CD14-positive monocyte (primary cell): ENCODE results near the gene KRTCAP3. TPM values are rescaled to one million over a fixed set of nuclear protein-coding genes. Genes with fewer than 3 reads are reported as not detected.

ENCODE experiments used
- DNase-seq, 3 donors: peaks; one replicate each; pipeline ENCODE4 v3.0.0-alpha.2; 2011 to 2022
- H2AFZ ChIP-seq: 2 replicates; pipeline ENCODE4 v1.6.0; 2012; ENCODE audit warnings: mild to moderate bottlenecking, low read depth, low read length, inconsistent platforms; ENCODE audit not compliant: insufficient read depth, poor library complexity, severe bottlenecking
- H3K27ac ChIP-seq, 2 donors: 1 replicate in 1 of 2; 2 replicates in 1 of 2; pipeline ENCODE4 v1.5.1; 2012 to 2013; ENCODE audit warnings: low read length in 2 of 2, control low read depth in 1 of 2, inconsistent platforms in 1 of 2, low read depth in 1 of 2, mild to moderate bottlenecking in 1 of 2
- H3K27me3 ChIP-seq, 2 donors: one replicate each; pipeline versions ENCODE4 v1.6.0 to v1.6.1; 2011 to 2013; ENCODE audit warnings: low read length in 2 of 2; ENCODE audit not compliant: control insufficient read depth in 2 of 2, insufficient read depth in 2 of 2
- H3K36me3 ChIP-seq, 2 donors: replicated peaks in 1 of 2; 1 replicate in 1 of 2; 2 replicates in 1 of 2; pipeline versions ENCODE4 v1.5.1 to v1.6.1; 2012 to 2013; ENCODE audit warnings: low read length in 2 of 2, control low read depth in 1 of 2, inconsistent platforms in 1 of 2, mild to moderate bottlenecking in 1 of 2; ENCODE audit not compliant: insufficient read depth in 2 of 2, control insufficient read depth in 1 of 2
- H3K4me1 ChIP-seq, 2 donors: 1 replicate in 1 of 2; 2 replicates in 1 of 2; pipeline versions ENCODE4 v1.5.1 to v1.6.1; 2012 to 2013; ENCODE audit warnings: low read length in 2 of 2, control low read depth in 1 of 2, inconsistent platforms in 1 of 2, mild to moderate bottlenecking in 1 of 2, moderate library complexity in 1 of 2; ENCODE audit not compliant: insufficient read depth in 2 of 2, control insufficient read depth in 1 of 2
- H3K4me2 ChIP-seq: replicated peaks from 2 replicates; pipeline ENCODE3; 2012; ENCODE audit warnings: low read length, moderate library complexity, mild to moderate bottlenecking; ENCODE audit not compliant: poor library complexity, severe bottlenecking; ENCODE audit errors: extremely low read depth
- H3K4me3 ChIP-seq, 3 experiments: fragments of 200-600 bp in 1 of 3; sonication (generic) in 1 of 3; replicated peaks in 1 of 3; 1 replicate in 2 of 3; 2 replicates in 1 of 3; pipeline ENCODE4 v1.5.1; 2011 to 2013; ENCODE audit warnings: low read length in 3 of 3, mild to moderate bottlenecking in 3 of 3, control low read depth in 2 of 3, low read depth in 2 of 3, inconsistent platforms in 1 of 3, moderate library complexity in 1 of 3
- H3K79me2 ChIP-seq: 2 replicates; pipeline ENCODE4 v1.6.0; 2012; ENCODE audit warnings: mild to moderate bottlenecking, control low read depth, inconsistent platforms, low read length, moderate library complexity; ENCODE audit not compliant: insufficient read depth
- H3K9ac ChIP-seq: 2 replicates; pipeline ENCODE4 v1.6.0; 2017; ENCODE audit warnings: low read length, mild to moderate bottlenecking; ENCODE audit not compliant: insufficient read depth, poor library complexity, severe bottlenecking
- H3K9me3 ChIP-seq, 2 donors: replicated peaks in 1 of 2; 1 replicate in 1 of 2; 2 replicates in 1 of 2; pipeline versions ENCODE4 v1.5.1 to v1.6.1; 2012 to 2013; ENCODE audit warnings: low read length in 2 of 2, control low read depth in 1 of 2; ENCODE audit not compliant: control insufficient read depth in 1 of 2, insufficient read depth in 1 of 2
- H4K20me1 ChIP-seq: 2 replicates; pipeline ENCODE4 v1.6.0; 2012; ENCODE audit warnings: mild to moderate bottlenecking, low read length, control low read depth, moderate library complexity; ENCODE audit not compliant: insufficient read depth
- H3K27ac Mint-ChIP-seq, 7 donors: one replicate each; pipeline ENCODE4 v1.8.0; 2020; ENCODE audit warnings: mild to moderate bottlenecking in 7 of 7, mixed read lengths in 7 of 7, moderate library complexity in 6 of 7, inconsistent platforms in 2 of 7
- H3K27me3 Mint-ChIP-seq, 3 donors: one replicate each; pipeline ENCODE4 v1.8.0; 2021 to 2022; ENCODE audit warnings: low read depth in 3 of 3, mild to moderate bottlenecking in 3 of 3, mixed read lengths in 3 of 3, moderate library complexity in 3 of 3, inconsistent platforms in 1 of 3
- H3K36me3 Mint-ChIP-seq, 2 donors: one replicate each; pipeline ENCODE4 v1.8.0; 2020; ENCODE audit warnings: mixed read lengths in 2 of 2, inconsistent platforms in 1 of 2, mild to moderate bottlenecking in 1 of 2
- H3K4me1 Mint-ChIP-seq: one replicate; pipeline ENCODE4 v1.8.0; 2020; ENCODE audit warnings: mild to moderate bottlenecking, mixed read lengths
- H3K4me3 Mint-ChIP-seq, 2 donors: one replicate each; pipeline ENCODE4 v1.8.0; 2020; ENCODE audit warnings: mild to moderate bottlenecking in 2 of 2, mixed read lengths in 2 of 2, moderate library complexity in 1 of 2
- H3K9me3 Mint-ChIP-seq, 7 donors: one replicate each; pipeline ENCODE4 v1.8.0; 2020 to 2022; ENCODE audit warnings: mixed read lengths in 7 of 7, mild to moderate bottlenecking in 6 of 7, moderate library complexity in 6 of 7, inconsistent platforms in 2 of 7
- WGBS: methylation state at CpG from one replicate; pipeline ENCODE4 v1.1.5; 2013; ENCODE audit warnings: missing lambda C conversion rate; ENCODE audit not compliant: insufficient coverage; 5-methylcytosine and 5-hydroxymethylcytosine counted together
- intact Hi-C, 2 donors: fragments of 100-400 bp; cut with micrococcal nuclease; formaldehyde crosslinking; loops; one replicate each; pipeline versions ENCODE4 v1.15.0 to v1.15.1; 2023
- polyA plus RNA-seq, 3 donors: library from polyadenylated mRNA; depleted of rRNA in 1 of 3; unstranded in 2 of 3; stranded (reverse) in 1 of 3; fragments of 300-500 nt in 2 of 3; fragments of >200 nt in 1 of 3; fragmentation: Illumina TruSeq in 2 of 3; gene quantifications; 1 replicate in 2 of 3; 2 replicates in 1 of 3; pipeline ENCODE4 v1.2.3, GENCODE V29; 2012 to 2021
- TF ChIP-seq, protein P1 (sequence below): fragments of 200-600 bp; IDR thresholded peaks from one replicate; pipeline ENCODE4 v1.8.0; 2022; ENCODE audit warnings: antibody characterized with exemption, mild to moderate bottlenecking

Gene KRTCAP3
- polyA plus RNA-seq, 3 donors = 2.5 TPM; not detected in 2

- H3K4me2 ChIP-seq = no peak overlapping the region
- Mint-ChIP-seq H3K27me3 (peaks cover 0 to 2% (median 2%) of the 10 kb centered on the region in 3 donors), H3K9me3 (no peaks in the 10 kb centered on the region), H3K4me1 (peaks cover 2% of the 10 kb centered on the region), H3K27ac (peak overlapping the region in 3 of 7 donors; percentile 7 to 78 (median 65)), H3K36me3 (peaks cover 11 to 38% of the 10 kb centered on the region in 2 donors), H3K4me3 (no peak overlapping the region)
- H3K36me3 ChIP-seq = peaks cover 3 to 22% of the 10 kb centered on the region in 2 donors
- H2AFZ ChIP-seq = no peak overlapping the region
- H3K4me3 ChIP-seq = no peak overlapping the region
- no peaks in the 10 kb centered on the region for H3K4me1 ChIP-seq
- H3K27me3 ChIP-seq = no peaks in the 10 kb centered on the region
- H3K9ac ChIP-seq = no peak overlapping the region
- WGBS = 100% methylated on average over 3 of the region's 5 CpGs
- no peak overlapping the region for H3K27ac ChIP-seq
- H3K9me3 ChIP-seq = no peaks in the 10 kb centered on the region
- intact Hi-C loops = no loop called here
- no peak for DNase-seq
- H4K20me1 ChIP-seq = peaks cover 56% of the 10 kb centered on the region
- TF ChIP-seq, protein P1, sequence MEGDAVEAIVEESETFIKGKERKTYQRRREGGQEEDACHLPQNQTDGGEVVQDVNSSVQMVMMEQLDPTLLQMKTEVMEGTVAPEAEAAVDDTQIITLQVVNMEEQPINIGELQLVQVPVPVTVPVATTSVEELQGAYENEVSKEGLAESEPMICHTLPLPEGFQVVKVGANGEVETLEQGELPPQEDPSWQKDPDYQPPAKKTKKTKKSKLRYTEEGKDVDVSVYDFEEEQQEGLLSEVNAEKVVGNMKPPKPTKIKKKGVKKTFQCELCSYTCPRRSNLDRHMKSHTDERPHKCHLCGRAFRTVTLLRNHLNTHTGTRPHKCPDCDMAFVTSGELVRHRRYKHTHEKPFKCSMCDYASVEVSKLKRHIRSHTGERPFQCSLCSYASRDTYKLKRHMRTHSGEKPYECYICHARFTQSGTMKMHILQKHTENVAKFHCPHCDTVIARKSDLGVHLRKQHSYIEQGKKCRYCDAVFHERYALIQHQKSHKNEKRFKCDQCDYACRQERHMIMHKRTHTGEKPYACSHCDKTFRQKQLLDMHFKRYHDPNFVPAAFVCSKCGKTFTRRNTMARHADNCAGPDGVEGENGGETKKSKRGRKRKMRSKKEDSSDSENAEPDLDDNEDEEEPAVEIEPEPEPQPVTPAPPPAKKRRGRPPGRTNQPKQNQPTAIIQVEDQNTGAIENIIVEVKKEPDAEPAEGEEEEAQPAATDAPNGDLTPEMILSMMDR = no peak
- H3K79me2 ChIP-seq = peaks cover 100% of the 10 kb centered on the region
These were observed 43.2 kb upstream of the KRTCAP3 start for GRCh38 chr2:27398962-27399361.

DNA sequence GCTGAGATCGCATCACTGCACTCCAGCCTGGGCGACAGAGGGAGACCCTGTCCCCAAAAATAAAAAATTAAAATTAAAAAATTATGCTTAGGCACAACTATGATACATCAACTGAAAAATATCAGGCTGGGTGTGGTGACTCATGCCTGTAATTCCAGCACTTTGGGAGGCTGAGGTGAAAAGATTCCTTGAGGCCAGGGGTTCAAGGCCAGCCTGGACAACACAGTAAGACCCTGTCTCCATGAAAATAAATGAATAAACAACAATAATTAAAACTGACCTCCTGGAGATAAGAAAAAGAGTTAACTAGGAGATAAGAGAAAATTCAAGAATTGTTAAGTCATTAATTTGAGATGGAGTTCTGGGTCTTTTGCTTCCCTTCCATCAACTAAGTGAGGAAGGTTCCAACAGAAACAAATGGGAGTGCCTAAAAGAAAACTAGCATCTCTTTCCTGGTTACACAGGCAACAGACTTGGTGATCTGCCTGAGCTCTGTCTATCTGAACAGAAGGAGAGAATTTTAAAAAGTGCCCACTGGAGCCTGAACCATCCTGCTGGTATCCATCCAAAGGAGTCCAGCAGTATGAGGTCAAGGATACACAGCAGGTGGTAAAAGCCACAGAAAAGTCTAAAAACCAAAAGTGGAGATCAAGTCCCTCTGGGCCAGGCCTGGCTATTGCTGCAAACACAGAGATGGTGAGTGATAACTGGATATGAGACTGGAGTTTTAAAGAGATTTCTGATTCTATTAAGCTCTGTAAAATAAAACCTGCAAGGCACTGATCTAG lies 41.6 kb upstream of the KRTCAP3 start:
- TF ChIP-seq, protein P1 = no peak
- no peaks in the 10 kb centered on the region for H3K4me1 ChIP-seq
- no peaks in the 10 kb centered on the region for H3K9me3 ChIP-seq
- Mint-ChIP-seq H3K4me3 (no peak overlapping the region), H3K4me1 (peaks cover 2% of the 10 kb centered on the region), H3K9me3 (no peaks in the 10 kb centered on the region), H3K27ac (peak overlapping the region in 3 of 7 donors; percentile 20 to 79 (median 45)), H3K36me3 (peaks cover 14 to 42% of the 10 kb centered on the region in 2 donors), H3K27me3 (peaks cover 0 to 2% (median 2%) of the 10 kb centered on the region in 3 donors)
- no peak overlapping the region for H3K4me2 ChIP-seq
- H3K36me3 ChIP-seq = peaks cover 3 to 33% of the 10 kb centered on the region in 2 donors
- H3K27me3 ChIP-seq = no peaks in the 10 kb centered on the region
- H3K27ac ChIP-seq = peak overlapping the region in 1 of 2 donors; percentile 45
- H4K20me1 ChIP-seq = peaks cover 62% of the 10 kb centered on the region
- no peak for DNase-seq
- intact Hi-C loops = no loop called here
- H3K79me2 ChIP-seq = peaks cover 100% of the 10 kb centered on the region
- no peak overlapping the region for H2AFZ ChIP-seq
- no peak overlapping the region for H3K9ac ChIP-seq
- no peak overlapping the region for H3K4me3 ChIP-seq
- WGBS = no CpG with 5 or more reads among the region's 2 CpGs
